ENCODE results near the gene GPC5.

The GPC5 gene

DNA sequence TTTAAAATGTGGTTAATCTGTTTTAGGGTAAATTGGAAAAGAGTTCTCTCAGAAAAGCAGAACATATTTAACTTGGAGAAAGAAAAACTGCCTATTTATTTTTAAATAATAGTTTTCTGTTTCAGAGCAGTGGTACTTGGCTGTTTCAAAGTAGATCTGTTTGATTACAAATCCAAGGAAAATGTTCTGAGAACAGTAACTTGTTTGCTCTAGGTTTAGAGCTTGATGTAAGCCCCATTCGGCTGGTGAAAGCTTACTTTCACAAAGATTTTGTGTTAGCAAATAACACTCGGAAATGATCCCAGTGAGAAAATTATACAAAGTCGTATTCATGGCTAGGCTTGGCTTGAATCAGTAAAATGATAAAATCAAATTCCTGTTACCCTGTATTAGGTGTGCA, 1432.4 kb downstream of the GPC5 start:
- no peaks in the 10 kb centered on the region for H3K9me3 ChIP-seq (ENCODE audit: control insufficient read depth, insufficient read depth, low read depth, low read length)
- no peak for TF ChIP-seq GLIS1 (tag by site-specific recombination; IDR thresholded peaks at IDR 0.05)
- TF ChIP-seq ZNF561 (tag by site-specific recombination; IDR thresholded peaks at IDR 0.05; ENCODE audit: borderline replicate concordance): no peak
- TF ChIP-seq, protein P1, sequence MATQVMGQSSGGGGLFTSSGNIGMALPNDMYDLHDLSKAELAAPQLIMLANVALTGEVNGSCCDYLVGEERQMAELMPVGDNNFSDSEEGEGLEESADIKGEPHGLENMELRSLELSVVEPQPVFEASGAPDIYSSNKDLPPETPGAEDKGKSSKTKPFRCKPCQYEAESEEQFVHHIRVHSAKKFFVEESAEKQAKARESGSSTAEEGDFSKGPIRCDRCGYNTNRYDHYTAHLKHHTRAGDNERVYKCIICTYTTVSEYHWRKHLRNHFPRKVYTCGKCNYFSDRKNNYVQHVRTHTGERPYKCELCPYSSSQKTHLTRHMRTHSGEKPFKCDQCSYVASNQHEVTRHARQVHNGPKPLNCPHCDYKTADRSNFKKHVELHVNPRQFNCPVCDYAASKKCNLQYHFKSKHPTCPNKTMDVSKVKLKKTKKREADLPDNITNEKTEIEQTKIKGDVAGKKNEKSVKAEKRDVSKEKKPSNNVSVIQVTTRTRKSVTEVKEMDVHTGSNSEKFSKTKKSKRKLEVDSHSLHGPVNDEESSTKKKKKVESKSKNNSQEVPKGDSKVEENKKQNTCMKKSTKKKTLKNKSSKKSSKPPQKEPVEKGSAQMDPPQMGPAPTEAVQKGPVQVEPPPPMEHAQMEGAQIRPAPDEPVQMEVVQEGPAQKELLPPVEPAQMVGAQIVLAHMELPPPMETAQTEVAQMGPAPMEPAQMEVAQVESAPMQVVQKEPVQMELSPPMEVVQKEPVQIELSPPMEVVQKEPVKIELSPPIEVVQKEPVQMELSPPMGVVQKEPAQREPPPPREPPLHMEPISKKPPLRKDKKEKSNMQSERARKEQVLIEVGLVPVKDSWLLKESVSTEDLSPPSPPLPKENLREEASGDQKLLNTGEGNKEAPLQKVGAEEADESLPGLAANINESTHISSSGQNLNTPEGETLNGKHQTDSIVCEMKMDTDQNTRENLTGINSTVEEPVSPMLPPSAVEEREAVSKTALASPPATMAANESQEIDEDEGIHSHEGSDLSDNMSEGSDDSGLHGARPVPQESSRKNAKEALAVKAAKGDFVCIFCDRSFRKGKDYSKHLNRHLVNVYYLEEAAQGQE (tag by site-specific recombination; IDR thresholded peaks at IDR 0.05): no peak
- TF ChIP-seq BCL11B (tag by site-specific recombination; IDR thresholded peaks at IDR 0.05; ENCODE audit: low read depth): no peak
- no peak for TF ChIP-seq ZFP41 (tag by site-specific recombination; IDR thresholded peaks at IDR 0.05; ENCODE audit: borderline replicate concordance)
- no peak for TF ChIP-seq ZNF558 (tag by site-specific recombination; IDR thresholded peaks at IDR 0.05)
- H3K36me3 ChIP-seq (ENCODE audit: control insufficient read depth in 2 of 2, insufficient read depth in 1 of 2, low read length in 2 of 2): no peaks in the 10 kb centered on the region
- ChIA-PET POLR2A (no interaction called here), CTCF (no interaction called here)
- no peak overlapping the region for H3K4me3 ChIP-seq (ENCODE audit: low read depth, low read length)
- no peak overlapping the region for H3K27ac ChIP-seq (ENCODE audit: extremely low read depth, low read depth, low read length)
- no peaks in the 10 kb centered on the region for H3K4me1 ChIP-seq (ENCODE audit: control insufficient read depth, insufficient read depth, low read length)

DNA sequence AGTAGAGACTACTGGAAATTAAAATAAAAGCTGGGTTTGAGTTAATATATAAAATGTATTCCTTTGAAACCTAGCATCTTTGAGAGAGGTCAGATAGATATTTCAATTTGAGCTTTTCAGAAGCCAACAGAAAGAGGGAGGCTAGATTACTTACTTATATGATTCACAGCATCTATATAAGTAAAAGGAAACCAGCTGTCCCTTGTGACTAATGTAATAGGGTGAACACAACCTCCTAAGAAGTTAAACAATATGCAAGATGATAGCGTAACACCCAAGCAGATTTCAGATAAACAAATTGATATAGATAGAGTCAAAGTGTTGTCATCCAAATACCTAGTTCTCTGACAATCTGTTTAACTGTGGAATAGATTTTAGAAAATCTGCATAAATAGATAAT, 1434.7 kb downstream of the GPC5 start:
- TF ChIP-seq EGR2 (tag by site-specific recombination; IDR thresholded peaks at IDR 0.05; ENCODE audit: low read depth) (no peak), ZNF202 (tag by site-specific recombination; IDR thresholded peaks at IDR 0.05; ENCODE audit: borderline replicate concordance) (no peak), MYNN (tag by site-specific recombination; IDR thresholded peaks at IDR 0.05; ENCODE audit: borderline replicate concordance) (no peak)
- TF ChIP-seq, protein P2, sequence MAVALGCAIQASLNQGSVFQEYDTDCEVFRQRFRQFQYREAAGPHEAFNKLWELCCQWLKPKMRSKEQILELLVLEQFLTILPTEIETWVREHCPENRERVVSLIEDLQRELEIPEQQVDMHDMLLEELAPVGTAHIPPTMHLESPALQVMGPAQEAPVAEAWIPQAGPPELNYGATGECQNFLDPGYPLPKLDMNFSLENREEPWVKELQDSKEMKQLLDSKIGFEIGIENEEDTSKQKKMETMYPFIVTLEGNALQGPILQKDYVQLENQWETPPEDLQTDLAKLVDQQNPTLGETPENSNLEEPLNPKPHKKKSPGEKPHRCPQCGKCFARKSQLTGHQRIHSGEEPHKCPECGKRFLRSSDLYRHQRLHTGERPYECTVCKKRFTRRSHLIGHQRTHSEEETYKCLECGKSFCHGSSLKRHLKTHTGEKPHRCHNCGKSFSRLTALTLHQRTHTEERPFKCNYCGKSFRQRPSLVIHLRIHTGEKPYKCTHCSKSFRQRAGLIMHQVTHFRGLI (tag by site-specific recombination; IDR thresholded peaks at IDR 0.05): no peak
- CTCF ChIA-PET: interaction anchor here (0.5 to 0.7 kb wide), 2 partner anchors 36 to 193 kb away, joined by 3 read pairs; no protein-coding TSS in a partner anchor
- POLR2A ChIA-PET: no interaction called here

DNA sequence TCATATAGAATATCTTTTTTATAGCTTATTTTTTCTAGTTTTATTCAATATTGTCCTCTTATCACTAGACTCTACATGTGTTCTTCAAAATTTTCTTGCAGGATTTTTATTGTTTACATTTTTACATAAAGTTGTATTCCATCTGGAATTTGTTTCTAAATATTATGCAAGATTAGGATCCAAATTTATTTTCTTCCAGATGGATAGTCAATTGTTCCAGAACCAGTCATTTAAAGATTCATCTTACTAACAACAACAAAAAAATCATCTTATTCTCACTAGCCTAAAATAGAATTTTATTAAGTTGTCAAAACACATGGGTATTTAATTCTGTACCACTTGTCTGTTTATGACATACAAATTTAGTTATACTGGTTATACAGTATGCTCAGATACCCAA, 1437.8 kb downstream of the GPC5 start:
- Histone ChIP-seq H3K4me1 (ENCODE audit: control insufficient read depth, insufficient read depth, low read length) (no peaks in the 10 kb centered on the region), H3K36me3 (ENCODE audit: control insufficient read depth in 2 of 2, insufficient read depth in 1 of 2, low read length in 2 of 2) (no peaks in the 10 kb centered on the region), H3K9me3 (ENCODE audit: control insufficient read depth, insufficient read depth, low read depth, low read length) (no peaks in the 10 kb centered on the region), H3K27ac (ENCODE audit: extremely low read depth, low read depth, low read length) (no peak overlapping the region), H3K4me3 (ENCODE audit: low read depth, low read length) (no peak overlapping the region)
- CTCF ChIA-PET: no interaction called here
- POLR2A ChIA-PET: no interaction called here
- TF ChIP-seq GLI2 (tag by site-specific recombination; IDR thresholded peaks at IDR 0.05; ENCODE audit: borderline replicate concordance, low read depth) (no peak), BCL11A (tag by site-specific recombination; IDR thresholded peaks at IDR 0.05; ENCODE audit: low read depth) (no peak), ZNF16 (tag by site-specific recombination; IDR thresholded peaks at IDR 0.05; ENCODE audit: low read depth) (no peak), ZNF664 (tag by site-specific recombination; IDR thresholded peaks at IDR 0.05) (no peak), ZNF549 (tag by site-specific recombination; IDR thresholded peaks at IDR 0.05) (no peak), KLF8 (tag by site-specific recombination; IDR thresholded peaks at IDR 0.05) (no peak), ZXDB (tag by site-specific recombination; IDR thresholded peaks at IDR 0.05) (no peak), ZNF174 (tag by site-specific recombination; IDR thresholded peaks at IDR 0.05) (no peak), ZNF248 (tag by site-specific recombination; IDR thresholded peaks at IDR 0.05) (no peak)
- TF ChIP-seq, protein P3, sequence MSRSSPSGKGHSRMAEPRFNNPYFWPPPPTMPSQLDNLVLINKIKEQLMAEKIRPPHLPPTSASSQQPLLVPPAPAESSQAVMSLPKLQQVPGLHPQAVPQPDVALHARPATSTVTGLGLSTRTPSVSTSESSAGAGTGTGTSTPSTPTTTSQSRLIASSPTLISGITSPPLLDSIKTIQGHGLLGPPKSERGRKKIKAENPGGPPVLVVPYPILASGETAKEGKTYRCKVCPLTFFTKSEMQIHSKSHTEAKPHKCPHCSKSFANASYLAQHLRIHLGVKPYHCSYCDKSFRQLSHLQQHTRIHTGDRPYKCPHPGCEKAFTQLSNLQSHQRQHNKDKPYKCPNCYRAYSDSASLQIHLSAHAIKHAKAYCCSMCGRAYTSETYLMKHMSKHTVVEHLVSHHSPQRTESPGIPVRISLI (tag by site-specific recombination; IDR thresholded peaks at IDR 0.05): no peak
- TF ChIP-seq, protein P4, sequence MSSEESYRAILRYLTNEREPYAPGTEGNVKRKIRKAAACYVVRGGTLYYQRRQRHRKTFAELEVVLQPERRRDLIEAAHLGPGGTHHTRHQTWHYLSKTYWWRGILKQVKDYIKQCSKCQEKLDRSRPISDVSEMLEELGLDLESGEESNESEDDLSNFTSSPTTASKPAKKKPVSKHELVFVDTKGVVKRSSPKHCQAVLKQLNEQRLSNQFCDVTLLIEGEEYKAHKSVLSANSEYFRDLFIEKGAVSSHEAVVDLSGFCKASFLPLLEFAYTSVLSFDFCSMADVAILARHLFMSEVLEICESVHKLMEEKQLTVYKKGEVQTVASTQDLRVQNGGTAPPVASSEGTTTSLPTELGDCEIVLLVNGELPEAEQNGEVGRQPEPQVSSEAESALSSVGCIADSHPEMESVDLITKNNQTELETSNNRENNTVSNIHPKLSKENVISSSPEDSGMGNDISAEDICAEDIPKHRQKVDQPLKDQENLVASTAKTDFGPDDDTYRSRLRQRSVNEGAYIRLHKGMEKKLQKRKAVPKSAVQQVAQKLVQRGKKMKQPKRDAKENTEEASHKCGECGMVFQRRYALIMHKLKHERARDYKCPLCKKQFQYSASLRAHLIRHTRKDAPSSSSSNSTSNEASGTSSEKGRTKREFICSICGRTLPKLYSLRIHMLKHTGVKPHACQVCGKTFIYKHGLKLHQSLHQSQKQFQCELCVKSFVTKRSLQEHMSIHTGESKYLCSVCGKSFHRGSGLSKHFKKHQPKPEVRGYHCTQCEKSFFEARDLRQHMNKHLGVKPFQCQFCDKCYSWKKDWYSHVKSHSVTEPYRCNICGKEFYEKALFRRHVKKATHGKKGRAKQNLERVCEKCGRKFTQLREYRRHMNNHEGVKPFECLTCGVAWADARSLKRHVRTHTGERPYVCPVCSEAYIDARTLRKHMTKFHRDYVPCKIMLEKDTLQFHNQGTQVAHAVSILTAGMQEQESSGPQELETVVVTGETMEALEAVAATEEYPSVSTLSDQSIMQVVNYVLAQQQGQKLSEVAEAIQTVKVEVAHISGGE (tag by site-specific recombination; conservative IDR thresholded peaks at IDR 0.05; ENCODE audit: low read depth): no peak

More for the DNA sequence above, 1434.7 kb downstream of the GPC5 start:
- Histone ChIP-seq H3K4me1 (ENCODE audit: control insufficient read depth, insufficient read depth, low read length) (no peaks in the 10 kb centered on the region), H3K36me3 (ENCODE audit: control insufficient read depth in 2 of 2, insufficient read depth in 1 of 2, low read length in 2 of 2) (no peaks in the 10 kb centered on the region), H3K27ac (ENCODE audit: extremely low read depth, low read depth, low read length) (no peak overlapping the region), H3K4me3 (ENCODE audit: low read depth, low read length) (no peak overlapping the region), H3K9me3 (ENCODE audit: control insufficient read depth, insufficient read depth, low read depth, low read length) (no peaks in the 10 kb centered on the region)

Data from HEK293 (cell line).